ENCODE results near the gene PI4KA.
"Not testable (repeated sequence)": the region's sequence is repeated elsewhere in the genome, so short reads cannot be mapped to it uniquely, and the experiment has no call there.

The PI4KA gene

DNA sequence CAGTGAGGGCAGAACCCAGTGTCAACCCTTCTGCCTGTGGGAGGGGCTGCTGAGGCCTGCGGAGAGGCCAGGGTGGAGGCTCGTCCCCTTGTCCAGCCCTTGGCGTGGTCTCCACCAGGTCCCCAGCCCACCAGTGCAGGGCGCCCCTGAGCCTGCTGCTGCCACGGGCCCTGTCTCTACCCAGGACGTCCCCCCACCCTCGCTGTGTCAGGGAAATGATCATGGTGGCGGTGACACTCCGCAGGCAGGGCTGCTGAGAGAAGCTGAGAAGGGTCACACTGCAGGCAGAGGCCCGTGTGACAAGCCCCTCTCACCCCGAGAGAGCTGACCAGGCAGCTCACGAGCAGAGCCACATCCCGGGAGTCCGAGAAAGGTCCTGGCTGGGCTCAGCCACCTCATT lies 164.4 kb downstream of the PI4KA start:
- H3K36me3 ChIP-seq (replicated peaks; ENCODE audit: low read depth, low read length); H4K20me1 ChIP-seq (ENCODE audit: insufficient read depth, low read length); H3K9ac ChIP-seq (ENCODE audit: low read length); H3K27ac ChIP-seq (ENCODE audit: low read length); H3K9me3 ChIP-seq (ENCODE audit: insufficient read depth, low read length); H3K79me2 ChIP-seq (ENCODE audit: low read length); H3K4me1 ChIP-seq (ENCODE audit: low read length); H2AFZ ChIP-seq (ENCODE audit: low read depth, low read length); H3K4me2 ChIP-seq (ENCODE audit: low read length); H3K27me3 ChIP-seq (ENCODE audit: low read depth, low read length); H3K4me3 ChIP-seq (ENCODE audit: low read length): not testable (repeated sequence)

DNA sequence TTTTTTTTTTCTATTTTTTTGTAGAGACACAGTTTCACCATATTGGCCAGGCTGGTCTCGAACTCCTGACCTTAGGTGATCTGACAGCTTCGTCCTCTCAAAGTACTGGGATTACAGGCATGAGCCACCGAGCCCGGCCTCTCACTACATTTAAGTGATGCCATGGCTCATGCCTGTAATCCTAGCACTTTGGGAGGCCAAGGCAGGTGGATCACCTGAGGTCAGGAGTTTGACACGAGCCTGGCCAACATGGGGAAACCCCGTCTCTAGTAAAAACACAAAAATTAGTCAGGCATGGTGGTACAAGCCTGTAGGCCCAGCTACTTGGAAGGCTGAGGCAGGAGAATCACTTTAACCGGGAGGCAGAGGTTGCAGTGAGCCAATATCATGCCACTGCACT lies 165.7 kb downstream of the PI4KA start:
- H3K27ac ChIP-seq (ENCODE audit: low read length); H3K4me3 ChIP-seq (ENCODE audit: low read length); H4K20me1 ChIP-seq (ENCODE audit: insufficient read depth, low read length); H3K4me2 ChIP-seq (ENCODE audit: low read length); H3K27me3 ChIP-seq (ENCODE audit: low read depth, low read length); H3K36me3 ChIP-seq (replicated peaks; ENCODE audit: low read depth, low read length); H2AFZ ChIP-seq (ENCODE audit: low read depth, low read length); H3K79me2 ChIP-seq (ENCODE audit: low read length); H3K9ac ChIP-seq (ENCODE audit: low read length); H3K9me3 ChIP-seq (ENCODE audit: insufficient read depth, low read length); H3K4me1 ChIP-seq (ENCODE audit: low read length): not testable (repeated sequence)

DNA sequence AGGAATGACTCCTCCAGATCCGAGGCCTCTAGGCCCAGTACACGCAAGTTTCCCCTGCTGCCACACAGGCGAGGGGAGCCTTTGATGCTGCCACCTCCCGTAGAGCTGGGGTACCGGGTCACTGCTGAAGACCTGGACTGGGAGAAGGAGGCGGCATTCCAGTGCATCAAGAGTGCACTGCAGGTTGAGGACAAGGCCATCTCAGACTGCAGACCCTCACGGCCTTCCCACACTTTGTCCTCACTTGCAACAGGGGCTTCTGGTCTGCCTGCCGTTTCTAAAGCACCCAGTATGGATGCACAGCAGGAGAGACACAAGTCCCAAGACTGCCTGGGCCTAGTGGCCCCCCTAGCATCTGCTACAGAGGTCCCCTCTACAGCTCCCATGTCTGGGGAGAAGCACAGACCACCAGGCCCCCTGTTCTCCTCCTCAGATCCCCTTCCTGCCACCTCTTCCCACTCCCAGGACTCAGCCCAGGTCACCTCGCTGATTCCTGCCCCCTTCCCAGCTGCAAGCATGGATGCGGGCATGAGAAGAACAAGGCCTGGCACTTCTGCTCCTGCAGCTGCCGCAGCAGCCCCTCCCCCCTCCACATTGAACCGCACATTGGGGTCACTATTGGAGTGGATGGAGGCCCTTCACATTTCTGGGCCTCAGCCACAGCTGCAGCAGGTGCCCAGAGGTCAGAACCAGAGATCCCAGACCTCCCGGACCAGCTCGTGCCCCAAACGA lies 167.9 kb downstream of the PI4KA start:
- H3K9ac ChIP-seq (ENCODE audit: low read length); H3K36me3 ChIP-seq (replicated peaks; ENCODE audit: low read depth, low read length); H3K4me3 ChIP-seq (ENCODE audit: low read length); H3K79me2 ChIP-seq (ENCODE audit: low read length); H3K9me3 ChIP-seq (ENCODE audit: insufficient read depth, low read length); H4K20me1 ChIP-seq (ENCODE audit: insufficient read depth, low read length); H3K27me3 ChIP-seq (ENCODE audit: low read depth, low read length); H3K4me1 ChIP-seq (ENCODE audit: low read length); H3K4me2 ChIP-seq (ENCODE audit: low read length); H3K27ac ChIP-seq (ENCODE audit: low read length); H2AFZ ChIP-seq (ENCODE audit: low read depth, low read length): not testable (repeated sequence)

DNA sequence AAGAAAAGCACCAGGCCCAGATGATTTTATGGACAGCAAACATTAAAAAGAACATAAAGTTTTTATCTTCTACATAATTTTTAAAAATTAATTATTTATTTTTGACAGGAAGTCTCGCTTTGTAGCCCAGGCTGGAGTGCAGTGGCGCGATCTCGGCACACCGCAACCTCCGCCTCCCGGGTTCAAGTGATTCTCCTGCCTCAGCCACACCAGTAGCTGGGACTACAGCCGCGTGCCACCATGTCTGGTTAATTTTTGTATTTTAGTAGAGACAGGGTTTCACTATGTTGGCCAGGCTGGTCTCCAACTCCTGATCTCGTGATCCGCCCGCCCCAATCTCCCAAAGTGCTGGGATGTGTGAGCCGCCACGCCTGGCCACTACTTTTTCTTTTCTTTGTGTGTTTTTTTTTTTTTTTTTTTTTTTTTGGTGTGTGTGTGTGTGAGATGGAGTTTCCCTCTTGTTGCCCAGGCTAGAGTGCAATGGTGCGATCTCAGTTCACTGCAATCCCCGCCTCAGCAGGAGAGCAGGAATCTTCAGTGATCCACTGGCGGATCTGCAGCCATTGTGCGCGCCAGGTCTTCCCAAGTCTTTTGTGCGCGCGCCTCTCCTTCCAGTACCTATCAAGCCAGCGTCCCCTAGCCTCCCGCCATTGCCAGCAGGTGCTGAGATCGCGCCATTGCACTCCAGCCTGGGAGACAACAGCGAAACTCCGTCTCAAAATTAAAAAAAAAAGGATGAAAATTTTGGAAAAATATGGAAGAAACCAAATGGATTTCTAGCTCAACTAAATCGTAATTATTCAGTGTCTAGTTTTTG lies 171.0 kb downstream of the PI4KA start:
- H3K27ac ChIP-seq (ENCODE audit: low read length); H3K4me3 ChIP-seq (ENCODE audit: low read length); H3K36me3 ChIP-seq (replicated peaks; ENCODE audit: low read depth, low read length); H3K9me3 ChIP-seq (ENCODE audit: insufficient read depth, low read length); H3K4me2 ChIP-seq (ENCODE audit: low read length); H2AFZ ChIP-seq (ENCODE audit: low read depth, low read length); H4K20me1 ChIP-seq (ENCODE audit: insufficient read depth, low read length); H3K79me2 ChIP-seq (ENCODE audit: low read length); H3K9ac ChIP-seq (ENCODE audit: low read length); H3K4me1 ChIP-seq (ENCODE audit: low read length); H3K27me3 ChIP-seq (ENCODE audit: low read depth, low read length): not testable (repeated sequence)

DNA sequence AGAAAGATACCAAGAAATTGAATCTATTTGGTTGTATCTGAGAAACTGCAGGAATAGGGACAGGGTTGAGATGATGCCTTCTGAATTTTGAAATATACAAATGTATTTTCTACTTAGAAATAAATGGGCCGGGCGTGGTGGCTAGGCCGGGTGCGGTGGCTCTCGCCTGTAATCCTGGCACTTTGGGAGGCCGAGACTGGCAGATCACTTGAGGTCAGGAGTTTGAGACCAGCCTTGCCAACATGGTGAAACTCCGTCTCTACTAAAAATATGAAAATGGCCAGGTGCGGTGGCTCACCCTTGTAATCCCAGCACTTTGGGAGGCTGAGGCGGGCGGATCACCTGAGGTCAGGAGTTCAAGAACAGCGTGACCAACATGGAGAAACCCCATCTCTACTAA lies 172.8 kb downstream of the PI4KA start:
- H3K4me3 ChIP-seq (ENCODE audit: low read length); H4K20me1 ChIP-seq (ENCODE audit: insufficient read depth, low read length); H3K79me2 ChIP-seq (ENCODE audit: low read length); H3K9ac ChIP-seq (ENCODE audit: low read length); H2AFZ ChIP-seq (ENCODE audit: low read depth, low read length); H3K27ac ChIP-seq (ENCODE audit: low read length); H3K27me3 ChIP-seq (ENCODE audit: low read depth, low read length); H3K9me3 ChIP-seq (ENCODE audit: insufficient read depth, low read length); H3K4me2 ChIP-seq (ENCODE audit: low read length); H3K36me3 ChIP-seq (replicated peaks; ENCODE audit: low read depth, low read length); H3K4me1 ChIP-seq (ENCODE audit: low read length): not testable (repeated sequence)

DNA sequence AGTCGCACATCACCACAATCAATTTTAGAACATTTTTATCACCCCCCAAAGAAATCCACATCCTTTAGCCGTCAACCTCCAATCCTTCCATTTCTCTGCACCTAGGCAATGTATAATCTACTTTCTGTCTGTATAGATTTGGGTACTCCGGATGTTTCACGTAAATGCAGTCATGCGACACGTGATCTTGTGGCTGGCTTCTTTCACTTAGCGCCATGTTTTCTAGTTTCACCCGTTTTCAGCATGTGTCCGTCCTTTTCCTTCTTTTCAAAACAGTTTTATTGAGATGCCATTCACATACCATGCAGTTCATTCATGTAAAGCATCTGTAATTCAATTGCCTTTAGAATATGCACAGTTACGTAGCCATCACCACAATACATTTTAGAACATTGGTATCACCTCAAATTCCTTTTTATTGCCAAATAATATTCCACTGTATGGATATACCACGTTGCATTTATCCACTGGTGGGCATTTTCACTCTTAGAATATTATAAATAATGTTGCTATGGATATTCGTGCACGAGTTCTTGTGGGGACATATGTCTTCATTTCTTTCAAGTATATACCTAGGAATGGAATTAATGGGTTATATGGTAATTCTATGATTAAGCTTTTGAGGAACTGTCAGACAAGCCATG lies 179.7 kb downstream of the PI4KA start:
- H3K4me1 ChIP-seq (ENCODE audit: low read length); H4K20me1 ChIP-seq (ENCODE audit: insufficient read depth, low read length); H2AFZ ChIP-seq (ENCODE audit: low read depth, low read length); H3K4me2 ChIP-seq (ENCODE audit: low read length); H3K4me3 ChIP-seq (ENCODE audit: low read length); H3K79me2 ChIP-seq (ENCODE audit: low read length); H3K9me3 ChIP-seq (ENCODE audit: insufficient read depth, low read length); H3K36me3 ChIP-seq (replicated peaks; ENCODE audit: low read depth, low read length); H3K9ac ChIP-seq (ENCODE audit: low read length); H3K27ac ChIP-seq (ENCODE audit: low read length): not testable (repeated sequence)
- peaks cover 11% of the 10 kb centered on the region for H3K27me3 ChIP-seq (ENCODE audit: low read depth, low read length)
